ENCODE results near the gene SLC22A7.
A peak's percentile ranks its signal among the peaks of the same experiment; 100 is the strongest.

Gene SLC22A7

DNA sequence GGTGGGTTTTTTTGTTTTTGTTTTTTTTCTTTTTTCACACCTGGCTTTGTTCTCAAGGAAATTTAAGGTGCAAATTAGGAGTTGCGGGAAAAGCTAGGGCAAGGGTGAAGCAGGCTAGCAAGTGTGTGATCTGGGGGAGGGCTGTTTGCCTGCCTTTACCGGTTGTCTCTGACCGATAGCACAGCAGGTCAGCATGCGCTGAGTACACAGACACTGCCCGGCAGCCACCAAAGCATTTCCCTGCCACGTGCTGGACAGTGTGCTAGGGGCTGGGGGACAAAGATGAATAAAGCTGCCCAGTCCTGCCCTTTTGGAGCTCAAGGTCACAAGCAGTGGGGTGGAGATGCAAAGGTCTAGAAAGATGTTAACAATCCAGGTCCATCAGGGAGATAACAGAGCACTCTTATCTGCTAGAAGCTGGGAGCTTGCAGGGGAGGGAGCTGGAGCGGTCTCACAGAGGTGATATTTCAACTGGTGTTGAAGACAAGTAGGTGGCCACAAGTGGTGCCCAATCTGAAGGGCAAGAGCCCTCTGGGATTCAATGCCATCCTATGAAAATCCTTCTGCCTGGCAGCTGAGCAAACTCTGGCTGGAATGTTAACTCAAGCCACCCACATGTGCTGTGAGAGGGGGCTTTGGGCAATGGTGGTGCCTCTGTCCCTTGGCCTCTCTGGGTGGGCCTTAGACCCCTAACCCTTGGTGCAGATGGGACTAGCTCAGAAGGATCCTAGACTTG is 30.3 kb upstream of the SLC22A7 start:
- DNase-seq, result no peak

DNA sequence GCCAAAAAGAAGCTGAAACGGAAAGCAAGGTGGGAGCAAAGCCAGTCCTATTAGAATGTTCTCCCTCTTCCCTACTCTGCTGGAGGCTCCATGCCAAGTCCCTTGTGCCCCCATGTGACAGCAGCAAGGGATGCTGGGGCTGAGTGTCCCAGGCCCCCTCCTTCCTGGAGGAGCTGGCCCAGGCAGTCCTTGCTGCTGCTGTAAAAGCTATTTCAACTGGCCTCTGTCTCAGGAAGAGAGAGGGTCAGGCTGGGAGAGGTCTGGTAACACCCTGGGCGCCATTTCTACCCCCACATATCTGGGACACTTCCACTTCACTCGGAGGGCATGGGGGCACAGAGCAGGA is 29.7 kb upstream of the SLC22A7 start:
- no peak for DNase-seq

DNA sequence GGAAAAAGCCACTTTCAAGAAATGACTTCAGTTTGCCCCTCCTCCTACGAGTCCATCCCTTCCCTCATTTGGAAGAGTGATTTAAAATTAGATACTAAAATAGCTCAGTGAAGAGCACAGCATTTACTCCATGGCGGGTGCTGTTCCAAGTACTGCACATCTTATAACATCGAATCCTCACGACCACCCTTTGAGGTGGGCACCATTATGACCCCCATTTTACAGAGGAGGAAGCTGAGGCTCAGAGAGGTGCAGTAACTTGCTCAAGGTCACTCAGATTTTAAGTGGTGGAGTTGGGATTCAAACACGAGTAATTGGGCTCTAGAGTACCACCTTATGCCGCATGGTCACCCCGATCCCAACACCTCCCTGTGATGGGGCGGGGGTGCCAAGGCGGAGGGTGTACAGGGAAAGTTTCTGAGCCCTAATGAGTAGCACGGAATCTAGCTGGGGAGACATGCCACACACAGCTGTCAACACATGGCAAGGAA is 29.2 kb upstream of the SLC22A7 start:
- DNase-seq, result no peak

DNA sequence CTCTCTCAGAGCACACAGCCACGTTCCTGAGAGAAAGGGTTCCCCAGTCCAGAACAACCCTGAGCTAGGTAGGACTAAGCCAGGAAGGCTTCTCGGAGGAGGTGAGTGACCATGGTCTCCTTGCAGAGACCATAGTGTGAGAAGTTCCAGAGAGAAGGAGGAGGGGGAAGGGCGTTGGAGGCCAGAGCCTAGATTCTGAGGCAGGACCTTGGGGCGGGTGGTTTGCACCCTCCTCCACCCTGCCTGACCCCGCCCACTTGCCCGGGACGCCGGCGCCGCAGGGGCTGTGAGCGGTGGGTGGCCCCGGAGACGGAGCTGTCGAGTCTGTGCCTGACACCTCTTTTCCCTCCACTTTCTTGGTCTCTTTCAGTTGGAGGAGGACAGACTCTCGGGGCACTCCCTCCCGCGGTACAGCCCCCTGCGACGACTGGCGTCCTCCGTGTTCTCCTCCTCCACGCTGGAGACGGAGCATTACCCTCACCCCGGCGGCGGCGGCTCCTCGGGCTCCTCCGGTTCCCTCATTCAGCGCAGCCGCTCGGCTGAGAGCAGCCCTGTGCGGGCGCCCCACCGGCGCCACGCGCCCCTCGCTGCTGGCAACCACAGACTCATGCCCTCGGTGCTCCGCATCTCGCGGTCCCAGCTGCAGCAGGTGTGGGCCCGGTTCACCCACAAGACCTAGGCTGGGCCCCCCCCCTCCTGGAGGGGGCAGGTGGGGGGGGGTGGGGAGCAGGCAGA is 28.6 kb upstream of the SLC22A7 start:
- peak; percentile 18 for DNase-seq

DNA sequence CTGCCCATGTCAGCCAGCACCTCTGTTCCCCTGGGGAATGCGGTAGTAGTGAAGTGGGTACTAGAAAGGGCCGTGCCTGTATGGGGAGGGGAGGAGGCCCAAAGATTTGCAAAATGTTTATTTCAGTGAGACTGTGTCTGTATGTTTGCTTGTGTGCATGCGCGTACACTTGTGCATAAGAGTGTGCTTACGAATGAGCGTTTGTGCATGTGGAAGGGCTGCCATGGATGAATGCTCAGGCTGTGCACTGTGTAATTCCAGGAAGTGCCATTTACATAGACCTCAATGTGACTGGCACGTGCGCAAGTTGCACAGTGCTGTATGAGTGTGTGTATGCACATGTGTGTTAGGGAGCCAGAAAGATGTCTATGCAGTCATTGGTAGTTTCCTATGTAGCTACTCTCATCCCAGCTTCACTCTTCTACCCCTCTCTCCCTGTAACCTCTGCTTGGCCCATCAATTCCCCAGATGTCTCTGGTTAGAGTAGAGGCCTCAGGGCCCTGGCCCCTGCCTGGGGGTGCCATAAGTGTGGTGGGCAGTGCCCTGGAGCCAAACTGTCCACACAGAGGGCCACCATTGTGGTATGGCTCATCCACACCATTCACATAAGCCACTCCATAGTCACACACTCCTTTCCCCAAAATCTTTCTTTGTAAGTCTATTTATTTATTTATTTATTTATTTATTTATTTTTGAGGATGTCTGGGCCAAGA is 26.8 kb upstream of the SLC22A7 start:
- DNase-seq, result peak; percentile 26

DNA sequence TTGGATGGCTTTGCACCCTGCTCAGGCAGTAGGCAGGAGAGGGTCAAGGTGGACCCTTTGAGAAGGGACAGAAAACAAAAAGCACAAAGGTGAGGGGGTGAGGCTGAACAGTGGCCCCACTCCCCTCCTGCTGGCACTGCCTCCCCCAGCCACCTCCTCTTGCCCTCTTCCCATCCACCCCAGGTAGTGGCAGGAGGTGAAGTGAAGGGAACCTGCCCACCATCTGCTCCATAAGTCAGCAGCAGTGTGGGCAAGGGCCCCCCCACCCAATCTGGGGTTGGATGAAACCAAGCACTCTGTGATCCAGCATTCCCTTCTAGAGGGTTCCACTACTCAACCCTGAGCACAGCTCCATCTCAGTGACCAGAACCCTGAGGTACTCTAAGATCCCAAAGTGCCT is 26.1 kb upstream of the SLC22A7 start:
- no peak for DNase-seq

DNA sequence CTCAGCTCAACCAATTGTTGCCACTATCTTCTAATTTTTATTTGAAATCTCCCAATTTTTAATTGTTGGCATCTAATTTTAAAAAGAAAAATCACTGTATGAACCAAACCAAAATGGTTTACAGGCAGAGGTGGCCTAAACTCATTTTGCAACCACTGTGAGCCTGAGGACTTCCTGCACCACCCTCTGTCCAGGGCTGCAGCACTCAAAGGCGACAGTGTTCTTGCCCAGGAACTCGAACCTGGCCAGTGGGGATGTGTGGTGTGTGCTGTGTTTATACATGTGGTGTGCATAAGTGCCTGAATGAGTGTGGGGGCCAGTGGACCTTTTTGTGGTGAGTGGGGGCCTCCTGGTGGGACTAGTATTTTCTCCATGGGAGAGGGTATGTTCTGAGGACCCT is 24.4 kb upstream of the SLC22A7 start:
- no peak for DNase-seq

DNA sequence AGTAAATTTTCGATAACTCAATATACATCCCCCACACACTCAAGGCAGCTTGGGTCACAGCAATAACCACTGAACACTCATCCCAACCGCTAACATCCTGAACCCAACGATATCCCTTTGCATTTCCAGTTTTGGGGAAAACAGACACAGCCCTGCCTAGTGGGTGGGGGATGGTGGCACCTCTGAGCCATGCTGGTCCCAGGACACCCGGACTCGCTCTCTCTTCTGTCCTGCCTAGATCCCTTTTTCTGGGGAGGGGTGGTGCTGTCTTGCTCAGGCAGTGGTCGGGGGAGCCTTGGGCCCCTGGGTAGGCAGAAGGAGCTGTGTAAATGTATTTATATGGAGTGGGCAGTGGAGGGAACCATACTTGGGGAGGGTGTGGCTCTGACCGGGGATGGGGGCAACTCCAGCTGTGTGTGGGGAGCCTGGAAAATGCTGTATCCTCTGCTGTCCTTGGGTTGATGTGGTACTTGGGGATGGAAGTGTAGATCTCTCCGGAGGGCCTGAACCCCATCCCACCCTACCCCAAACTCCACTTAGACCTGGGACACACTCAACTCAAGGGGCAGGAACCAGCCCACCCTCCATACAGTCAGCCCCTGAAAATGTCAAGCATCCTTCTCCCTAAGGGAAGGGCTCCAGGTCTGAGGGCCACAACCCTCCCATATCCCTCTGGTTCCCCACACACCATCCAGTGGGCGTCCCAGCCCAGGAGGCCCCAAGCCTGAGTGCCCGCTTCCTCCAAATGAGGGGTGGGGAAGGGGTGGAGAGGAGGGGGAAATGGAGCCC is 23.7 kb upstream of the SLC22A7 start:
- no peak for DNase-seq

DNA sequence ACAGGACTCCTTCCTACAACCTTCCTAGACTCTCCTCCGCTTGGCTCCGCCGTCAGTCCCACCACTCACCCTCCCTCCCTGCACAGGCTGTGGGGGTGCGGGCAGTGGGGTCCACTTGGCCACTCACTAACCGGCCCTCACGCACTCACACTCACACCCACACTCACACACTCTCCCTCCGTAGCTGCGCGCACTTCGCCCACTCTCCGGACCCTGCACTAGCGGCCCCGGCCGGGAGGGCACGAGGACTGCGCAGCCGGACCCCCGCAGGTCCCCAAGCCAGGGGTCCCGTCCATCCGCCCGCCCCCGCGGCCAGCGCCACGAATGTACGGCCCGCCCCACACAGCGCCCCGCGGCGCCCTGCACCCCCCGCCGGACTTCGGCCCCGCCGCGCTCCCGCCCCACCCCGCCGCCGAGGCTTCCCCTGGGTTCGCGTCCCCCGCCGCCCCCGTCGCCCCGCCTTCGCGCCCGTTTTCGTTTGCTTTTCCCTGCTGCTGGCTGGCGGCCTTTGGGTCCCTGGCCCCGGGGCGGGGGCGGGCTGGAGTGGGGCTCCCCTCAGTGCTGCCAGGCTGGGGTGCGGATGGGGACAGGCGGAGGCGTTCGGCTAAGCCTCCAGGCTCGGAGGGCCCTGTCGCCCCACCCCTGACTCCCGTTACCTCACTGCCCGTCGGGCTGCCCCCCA is 23.0 kb upstream of the SLC22A7 start:
- DNase-seq, result no peak

DNA sequence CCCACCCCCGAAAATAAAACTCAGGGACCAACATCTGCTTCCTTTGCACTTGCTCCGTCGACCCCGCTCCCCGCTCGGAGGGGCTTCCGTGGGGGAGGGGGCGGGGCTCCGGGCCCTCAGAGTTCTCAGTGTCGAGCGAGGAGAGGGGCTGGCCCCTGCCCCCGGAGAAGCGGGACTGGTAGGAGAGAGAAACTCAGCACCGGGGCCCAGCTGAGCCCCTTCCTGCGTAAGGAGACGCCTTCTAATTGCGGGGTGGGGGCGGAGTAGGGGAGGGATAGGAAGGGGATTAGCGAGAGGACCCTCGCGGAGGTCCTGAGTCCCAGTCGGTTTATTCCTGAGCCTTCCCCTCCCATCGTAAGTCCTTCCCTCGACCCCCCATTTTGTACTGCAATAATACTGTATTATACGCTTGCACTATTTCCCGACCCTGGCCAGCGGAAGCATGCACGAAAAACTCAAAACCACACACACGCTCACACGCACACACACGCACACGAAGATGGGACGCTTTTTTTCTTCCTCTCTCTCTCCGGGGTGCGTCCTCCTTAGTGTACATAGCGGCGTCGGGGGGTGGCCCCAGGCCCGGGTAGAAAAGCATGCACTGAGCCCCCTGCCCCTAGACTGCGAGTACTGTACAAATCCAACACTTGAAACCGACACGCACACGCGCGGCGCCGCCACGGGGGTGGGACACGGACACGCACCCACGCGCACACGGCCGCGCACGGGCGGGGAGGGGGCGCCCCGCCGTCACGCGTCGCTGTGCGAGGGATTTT is 22.1 kb upstream of the SLC22A7 start:
- peak; percentile 48 for DNase-seq

DNA sequence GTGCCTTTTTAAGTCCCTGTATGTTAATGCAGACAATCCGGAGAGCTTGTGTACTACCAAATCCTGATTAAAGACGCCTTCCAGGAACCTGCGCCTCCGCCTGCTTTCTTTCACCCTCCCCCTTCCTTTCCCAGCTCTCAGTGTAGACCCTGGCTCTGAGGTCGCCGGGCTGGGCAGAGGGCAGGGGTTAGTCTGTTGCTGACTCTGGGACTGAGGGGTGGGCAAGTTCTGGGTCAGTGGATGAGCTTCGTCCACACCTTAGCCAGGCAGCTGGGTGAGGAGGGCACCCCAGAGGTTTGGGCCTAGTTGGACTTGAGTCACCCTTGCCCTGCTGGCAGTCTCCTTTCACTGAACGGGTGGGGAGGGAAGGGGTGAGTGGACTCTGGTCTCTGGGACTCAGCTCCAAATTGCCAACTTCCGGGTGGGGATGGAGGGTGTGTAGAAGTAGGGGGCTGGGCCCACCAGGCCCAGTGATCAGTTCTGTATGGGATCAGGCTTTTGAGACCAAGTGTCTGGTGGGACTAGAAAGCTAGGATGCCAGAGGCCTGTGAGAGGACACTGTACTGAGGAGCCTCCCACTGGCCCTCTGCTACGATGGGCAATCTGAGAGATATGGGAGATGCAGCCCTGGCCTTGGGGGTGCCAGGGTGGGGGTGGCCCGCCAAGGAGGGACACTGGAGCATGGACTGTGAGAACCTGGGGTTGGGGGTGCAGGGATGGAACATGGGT is 21.3 kb upstream of the SLC22A7 start:
- no peak for DNase-seq

DNA sequence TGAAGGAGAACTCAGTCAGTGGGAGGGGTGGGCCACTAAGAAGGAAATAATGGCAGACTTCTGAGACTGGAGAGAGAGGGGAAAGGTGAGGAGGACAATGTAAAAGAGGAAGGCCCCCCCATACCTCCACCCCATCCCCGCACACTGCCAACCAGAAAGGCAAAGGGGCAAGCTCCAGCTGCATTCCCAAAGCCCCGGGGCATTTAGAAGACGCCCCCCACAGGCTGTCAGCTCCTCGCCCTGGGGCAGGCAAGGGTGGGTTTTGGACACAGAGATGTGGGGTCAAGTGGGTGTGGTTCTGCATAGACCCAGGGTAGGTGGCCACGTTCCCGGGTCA is 20.8 kb upstream of the SLC22A7 start:
- no peak for DNase-seq

DNA sequence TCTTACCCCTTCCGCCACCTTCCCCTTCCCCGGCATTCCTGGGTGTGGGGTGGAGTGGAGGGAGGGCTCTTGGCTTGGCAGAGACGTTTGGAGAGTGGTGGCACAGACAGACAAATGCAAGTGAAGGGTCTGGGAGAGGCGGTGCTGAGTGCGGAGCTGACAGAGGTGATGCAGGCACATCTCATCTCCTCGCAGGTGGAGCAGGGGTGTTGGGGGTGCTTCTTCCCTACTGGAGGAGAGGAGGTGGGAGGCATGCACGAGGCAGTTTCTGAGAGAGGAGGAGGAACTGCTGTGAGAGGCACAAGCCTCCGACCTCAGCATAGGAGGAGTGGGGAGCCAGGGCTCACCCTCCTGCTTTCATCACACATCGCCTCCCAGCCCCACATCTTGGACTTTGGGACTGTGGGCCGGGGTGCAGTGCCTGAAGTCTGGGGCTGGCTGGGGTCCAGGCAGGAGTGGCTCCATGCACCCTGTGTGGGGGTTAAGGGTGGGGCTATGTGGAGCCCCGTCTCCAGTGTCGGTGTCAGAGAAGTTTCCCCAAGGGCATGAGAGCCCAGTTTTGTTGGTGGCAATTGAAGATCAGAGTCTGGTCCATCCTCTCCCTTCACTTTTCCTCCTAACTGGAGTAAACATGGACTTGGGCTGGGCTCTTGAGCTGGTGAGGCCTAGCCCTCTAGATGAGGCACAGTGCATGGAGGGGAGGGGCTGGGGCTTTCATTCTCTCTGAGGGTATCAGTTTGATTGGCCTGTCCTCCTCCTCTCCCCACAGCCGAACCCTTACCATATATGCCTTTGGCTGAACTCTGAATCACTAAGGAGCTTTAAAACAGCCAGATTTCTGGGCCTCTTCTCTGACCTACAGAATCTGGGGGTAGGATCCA is 20.2 kb upstream of the SLC22A7 start:
- no peak for DNase-seq

DNA sequence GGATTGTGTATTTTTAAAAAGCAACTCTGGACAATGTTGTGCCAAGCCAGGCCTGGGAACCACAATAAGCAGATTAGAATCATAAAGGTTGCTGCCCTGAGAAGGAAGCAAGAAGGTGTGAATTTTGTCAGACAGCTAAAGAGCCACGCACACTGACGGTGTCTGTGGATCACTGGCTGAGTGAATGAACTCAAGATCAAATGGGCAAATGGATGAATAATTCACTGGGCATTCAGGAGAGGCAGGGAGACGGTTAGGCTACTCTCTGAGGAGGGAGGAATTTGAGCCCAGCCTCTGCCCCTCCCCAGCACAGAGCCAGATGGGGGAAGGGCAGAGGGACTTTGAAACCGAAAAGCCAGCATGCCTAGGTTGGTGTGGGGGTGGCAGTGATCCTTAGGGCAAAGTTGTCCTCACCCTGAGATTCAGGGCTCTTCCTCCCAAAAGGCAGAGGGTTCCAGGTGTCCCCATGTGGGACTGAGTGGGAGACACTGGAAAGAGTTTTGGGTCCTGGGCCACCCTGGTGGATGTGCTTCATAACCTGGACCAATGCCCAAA is 19.5 kb upstream of the SLC22A7 start:
- DNase-seq, result no peak

DNA sequence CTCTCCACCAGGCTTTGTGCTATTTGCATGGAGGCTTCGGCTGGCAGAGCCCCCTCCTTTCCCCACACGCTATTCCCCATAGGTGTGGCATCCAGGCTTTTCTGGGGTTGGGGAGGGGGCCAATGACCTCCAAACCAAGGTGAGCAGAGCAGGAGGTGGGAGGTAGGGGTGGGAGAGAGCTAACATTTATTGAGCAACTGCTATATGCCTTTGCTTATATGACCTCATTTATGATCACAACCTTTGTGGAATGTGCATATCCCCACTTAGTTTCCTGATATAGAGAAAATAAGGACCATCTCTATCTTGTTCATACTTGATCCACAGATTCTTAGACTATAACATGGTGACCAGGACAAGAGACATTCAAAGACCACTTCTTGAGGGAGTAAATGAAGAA is 17.8 kb upstream of the SLC22A7 start:
- no peak for DNase-seq

DNA sequence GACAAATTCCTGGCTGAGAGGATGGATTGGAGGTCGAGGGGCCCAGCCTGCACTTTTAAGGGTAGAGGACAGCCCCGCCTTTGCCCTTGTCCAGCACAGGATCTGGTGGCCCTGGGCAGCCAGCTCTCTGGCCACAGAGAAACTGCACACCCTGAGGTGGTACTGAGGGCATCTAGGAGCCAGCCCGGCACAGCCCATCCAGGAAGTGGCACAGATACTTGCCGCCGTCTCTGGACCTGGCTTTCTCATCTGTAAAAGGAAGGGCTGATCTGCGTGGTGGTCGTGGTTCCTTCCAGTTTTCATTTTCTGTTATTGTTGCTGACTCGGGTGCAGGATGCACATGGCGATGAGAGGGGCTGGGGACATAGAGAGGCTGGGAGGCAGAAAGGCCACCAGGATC is 16.0 kb upstream of the SLC22A7 start:
- no peak for DNase-seq

DNA sequence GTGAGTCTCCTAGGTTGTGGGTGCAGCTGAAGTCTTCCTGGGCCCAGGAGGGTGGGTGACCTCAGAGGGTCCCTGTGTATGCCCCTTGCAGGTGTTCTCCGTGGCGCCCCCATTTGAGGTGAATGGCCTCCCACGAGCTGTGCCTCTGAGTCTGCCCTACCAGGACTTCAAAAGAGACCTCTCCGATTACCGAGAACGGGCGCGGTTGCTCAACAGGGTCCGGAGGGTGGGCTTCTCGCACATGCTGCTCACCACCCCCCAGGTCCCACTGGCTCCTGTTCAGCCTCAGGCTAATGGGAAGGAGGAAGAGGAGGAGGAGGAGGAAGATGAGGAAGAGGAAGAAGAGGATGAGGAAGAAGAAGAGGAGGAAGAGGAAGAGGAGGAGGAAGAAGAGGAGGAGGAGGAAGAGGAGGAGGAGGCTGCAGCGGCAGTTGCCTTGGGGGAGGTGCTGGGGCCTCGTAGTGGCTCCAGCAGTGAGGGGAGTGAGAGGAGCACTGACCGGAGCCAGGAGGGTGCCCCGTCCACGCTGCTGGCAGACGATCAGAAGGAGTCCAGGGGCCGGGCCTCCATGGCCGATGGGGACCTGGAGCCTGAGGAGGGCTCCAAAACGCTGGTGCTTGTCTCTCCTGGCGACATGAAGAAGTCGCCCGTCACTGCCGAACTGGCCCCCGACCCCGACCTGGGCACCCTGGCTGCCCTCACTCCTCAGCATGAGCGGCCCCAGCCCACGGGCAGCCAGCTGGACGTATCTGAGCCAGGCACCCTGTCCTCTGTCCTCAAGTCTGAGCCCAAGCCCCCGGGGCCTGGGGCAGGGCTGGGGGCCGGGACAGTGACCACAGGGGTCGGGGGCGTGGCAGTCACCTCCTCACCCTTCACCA is 15.2 kb upstream of the SLC22A7 start:
- no peak for DNase-seq

DNA sequence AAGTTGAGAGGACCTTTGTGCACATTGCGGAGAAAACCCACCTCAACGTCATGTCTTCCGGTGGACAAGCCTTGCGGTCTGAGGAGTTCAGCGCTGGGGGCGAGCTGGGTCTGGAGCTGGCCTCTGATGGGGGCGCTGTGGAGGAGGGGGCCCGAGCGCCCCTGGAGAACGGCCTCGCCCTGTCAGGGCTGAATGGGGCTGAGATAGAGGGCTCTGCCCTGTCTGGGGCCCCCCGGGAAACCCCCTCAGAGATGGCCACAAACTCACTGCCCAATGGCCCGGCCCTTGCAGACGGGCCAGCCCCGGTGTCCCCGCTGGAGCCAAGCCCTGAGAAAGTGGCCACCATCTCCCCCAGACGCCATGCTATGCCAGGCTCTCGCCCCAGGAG is 14.6 kb upstream of the SLC22A7 start:
- DNase-seq, result no peak

DNA sequence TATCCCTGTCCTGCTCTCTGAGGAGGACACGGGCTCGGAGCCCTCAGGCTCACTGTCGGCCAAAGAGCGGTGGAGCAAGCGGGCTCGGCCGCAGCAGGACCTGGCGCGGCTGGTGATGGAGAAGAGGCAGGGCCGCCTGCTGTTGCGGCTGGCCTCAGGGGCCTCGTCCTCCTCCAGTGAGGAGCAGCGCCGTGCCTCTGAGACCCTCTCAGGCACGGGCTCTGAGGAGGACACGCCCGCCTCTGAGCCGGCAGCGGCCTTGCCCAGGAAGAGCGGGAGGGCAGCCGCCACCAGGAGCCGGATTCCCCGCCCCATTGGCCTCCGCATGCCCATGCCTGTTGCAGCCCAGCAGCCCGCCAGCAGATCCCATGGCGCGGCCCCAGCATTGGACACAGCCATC is 14.2 kb upstream of the SLC22A7 start:
- DNase-seq, result no peak
